Endothelial cell of umbilical vein (primary cell): ENCODE data around the gene MPP4. TPM values are rescaled to one million over a fixed set of nuclear protein-coding genes. Genes with fewer than 3 reads are reported as not detected.

Source experiments
- BruUV-seq: library from RNA; stranded (reverse); fragments of 400-500 nt; replicated peaks from 2 replicates; lab custom pipeline; 2021; lab: Mats Ljungman, UMichigan
- CTCF ChIA-PET: fragments of 300-600, 350-600 bp; sonication (Branson Sonifier 250); formaldehyde crosslinking; loops from one replicate; lab custom pipeline; 2021; ENCODE audit warnings: antibody characterized with exemption, inconsistent platforms; lab: Charles Lee
- POLR2A ChIA-PET: fragments of 300-600, 350-600 bp; sonication (Branson Sonifier 250); formaldehyde crosslinking; loops from one replicate; lab custom pipeline; 2021; ENCODE audit warnings: antibody characterized with exemption, inconsistent platforms; lab: Charles Lee
- DNase-seq: peaks from one replicate; pipeline ENCODE4 v3.0.0-alpha.2; 2011; ENCODE audit warnings: low read depth, low spot score
- FAIRE-seq: peaks from 2 replicates; lab custom pipeline; 2011; peaks lifted over from hg19 to GRCh38; lab: Jason Lieb, UNC
- H2AFZ ChIP-seq: 2 replicates; pipeline ENCODE4 v1.6.0; 2012; ENCODE audit warnings: low read depth, low read length, control low read depth, inconsistent platforms
- H3K27ac ChIP-seq: 2 replicates; pipeline ENCODE4 v1.5.1; 2011; ENCODE audit warnings: low read depth, mild to moderate bottlenecking, control low read depth, low read length, moderate library complexity; ENCODE audit not compliant: insufficient read depth
- H3K27me3 ChIP-seq, 2 experiments: 2 replicates each; pipeline versions ENCODE4 v1.6.0 to v1.6.1; 2011; ENCODE audit warnings: low read length in 2 of 2, mixed read lengths in 1 of 2; ENCODE audit not compliant: control insufficient read depth in 2 of 2, insufficient read depth in 2 of 2
- H3K36me3 ChIP-seq, 2 experiments: 2 replicates in 1 of 2; 3 replicates in 1 of 2; pipeline ENCODE4 v1.5.1; 2011; ENCODE audit warnings: low read length in 2 of 2, mild to moderate bottlenecking in 1 of 2, moderate library complexity in 1 of 2; ENCODE audit not compliant: control insufficient read depth in 2 of 2, insufficient read depth in 2 of 2; ENCODE audit errors: extremely low read depth in 1 of 2
- H3K4me1 ChIP-seq: 3 replicates; pipeline ENCODE4 v1.5.1; 2011; ENCODE audit warnings: mild to moderate bottlenecking, low read length; ENCODE audit not compliant: control insufficient read depth, insufficient read depth; ENCODE audit errors: extremely low read depth
- H3K4me2 ChIP-seq: 2 replicates; pipeline ENCODE4 v1.6.1; 2011; ENCODE audit warnings: low read length, control low read depth, mixed read lengths; ENCODE audit not compliant: insufficient read depth
- H3K4me3 ChIP-seq, 3 experiments: fragments of 200-600 bp in 1 of 3; sonication (generic), shearing (Covaris generic) in 1 of 3; replicated peaks in 1 of 3; 2 replicates each; pipeline ENCODE4 v1.5.1; 2011 to 2016; ENCODE audit warnings: control low read depth in 3 of 3, low read length in 3 of 3, mild to moderate bottlenecking in 2 of 3, inconsistent platforms in 1 of 3, low read depth in 1 of 3, moderate library complexity in 1 of 3; ENCODE audit not compliant: insufficient read depth in 1 of 3
- H3K79me2 ChIP-seq: 2 replicates; pipeline ENCODE4 v1.6.0; 2012; ENCODE audit warnings: low read length, inconsistent platforms; ENCODE audit not compliant: control insufficient read depth, insufficient read depth
- H3K9ac ChIP-seq: replicated peaks from 2 replicates; pipeline ENCODE3; 2011; ENCODE audit warnings: low read length, control low read depth; ENCODE audit not compliant: insufficient read depth; ENCODE audit errors: extremely low read depth
- H3K9me1 ChIP-seq: replicated peaks from 3 replicates; pipeline ENCODE4 v1.6.0; 2011; ENCODE audit warnings: mild to moderate bottlenecking, low read length; ENCODE audit not compliant: control insufficient read depth, insufficient read depth; ENCODE audit errors: extremely low read depth
- H3K9me3 ChIP-seq: replicated peaks from 2 replicates; pipeline ENCODE4 v1.5.1; 2012; ENCODE audit warnings: low read length, inconsistent platforms; ENCODE audit not compliant: control insufficient read depth, insufficient read depth
- H4K20me1 ChIP-seq: replicated peaks from 2 replicates; pipeline ENCODE3; 2011; ENCODE audit warnings: mild to moderate bottlenecking, low read length; ENCODE audit not compliant: control insufficient read depth, insufficient read depth; ENCODE audit errors: extremely low read depth
- EZH2 ChIP-seq: IDR thresholded peaks from 2 replicates; pipeline ENCODE4 v1.6.1; 2012; ENCODE audit warnings: borderline replicate concordance, low read depth, mild to moderate bottlenecking, moderate library complexity, low read length, inconsistent platforms; ENCODE audit not compliant: severe bottlenecking
- FOS ChIP-seq: IDR thresholded peaks from 2 replicates; pipeline ENCODE4 v1.6.1; 2011; ENCODE audit warnings: mild to moderate bottlenecking, low read length, moderate library complexity, borderline replicate concordance; ENCODE audit not compliant: insufficient read depth
- MYC ChIP-seq: IDR thresholded peaks from one replicate; pipeline ENCODE4 v1.6.1; 2011; ENCODE audit warnings: mild to moderate bottlenecking, low read depth, low read length
- POLR2A ChIP-seq: IDR thresholded peaks from 2 replicates; pipeline ENCODE4 v1.6.1; 2012; ENCODE audit warnings: low read depth, mild to moderate bottlenecking, control low read depth, low read length
- POLR2AphosphoS5 ChIP-seq: IDR thresholded peaks from 2 replicates; pipeline ENCODE4 v1.6.1; 2012; ENCODE audit warnings: low read depth, mild to moderate bottlenecking, control low read depth, low read length, moderate library complexity; ENCODE audit not compliant: insufficient read depth
- dilution Hi-C: fragments of 300-500 bp; cut with MboI; formaldehyde crosslinking; loops from one replicate; pipeline ENCODE4 v1.15.0; 2019; ENCODE audit warnings: low sequenced_read_pairs; ENCODE audit not compliant: extremely low pct_ligation_motif_present
- intact Hi-C: fragments of 100-400 bp; cut with micrococcal nuclease; formaldehyde crosslinking; loops from one replicate; pipeline ENCODE4 v1.10.0; 2022
- polyA plus RNA-seq, 4 experiments: library from polyadenylated mRNA; depleted of rRNA in 3 of 4; stranded (reverse) in 3 of 4; unstranded in 1 of 4; fragments of >200 nt; gene quantifications; 2 replicates each; pipeline versions ENCODE4 v1.2.1 to v1.2.3, GENCODE V29; 2011 to 2012; ENCODE audit warnings: missing spikeins in 1 of 4
- total RNA-seq: library from RNA; stranded (reverse); gene quantifications from 2 replicates; pipeline ENCODE4 v1.2.3, GENCODE V29; 2021
- TF ChIP-seq, protein P1 (sequence below): IDR thresholded peaks from 2 replicates; pipeline ENCODE4 v1.6.1; 2011; ENCODE audit not compliant: insufficient read depth, insufficient read length
- TF ChIP-seq, protein P2 (sequence below), 2 donors: IDR thresholded peaks; 1 replicate in 1 of 2; 2 replicates in 1 of 2; pipeline ENCODE4 v1.5.1; 2011; ENCODE audit warnings: low read length in 2 of 2, mild to moderate bottlenecking in 2 of 2, moderate library complexity in 2 of 2, control low read depth in 1 of 2, inconsistent platforms in 1 of 2, low read depth in 1 of 2; ENCODE audit not compliant: insufficient read depth in 1 of 2; ENCODE audit errors: extremely low read depth in 1 of 2

The MPP4 gene
- total and polyA plus RNA-seq, 2 donors (not counting 3 experiments of a cell fraction or from before 2014, with no cell fraction given), result 5.6 to 7.6 TPM

DNA sequence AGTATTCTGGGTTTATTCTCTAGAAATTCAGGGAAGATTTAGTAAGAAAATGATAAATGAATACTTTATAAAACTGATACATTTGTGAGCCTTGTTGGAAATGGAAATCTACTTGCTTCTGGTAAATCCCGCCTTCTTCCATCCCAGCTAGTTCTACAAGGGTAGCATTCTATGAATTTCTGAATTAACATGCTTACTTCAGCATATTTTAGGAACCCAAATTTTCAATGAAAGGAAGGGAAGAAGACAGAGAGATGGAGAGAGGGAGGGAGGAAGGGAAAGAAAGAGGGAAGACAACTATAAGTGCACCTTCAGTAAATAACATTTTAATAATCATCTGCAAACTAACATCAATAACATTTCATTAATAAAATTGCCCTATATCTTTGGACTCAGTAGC, 28.6 kb downstream of the MPP4 start:
- Histone ChIP-seq H3K4me1 (peaks cover 2% of the 10 kb centered on the region), H3K9me1 (no peaks in the 10 kb centered on the region), H3K9ac (no peak overlapping the region), H3K4me2 (no peak overlapping the region), H3K36me3 (no peaks in the 10 kb centered on the region), H3K4me3 (no peak overlapping the region), H3K9me3 (no peaks in the 10 kb centered on the region), H3K27me3 (no peaks in the 10 kb centered on the region), H3K79me2 (no peaks in the 10 kb centered on the region), H4K20me1 (no peaks in the 10 kb centered on the region), H2AFZ (no peak overlapping the region), H3K27ac (no peak overlapping the region)
- DNase-seq (no peak), FAIRE-seq (no peak)
- POLR2A ChIA-PET, result no interaction called here
- intact Hi-C loops, result no loop called here
- no TSS peak for BruUV-seq
- dilution Hi-C loops, result no loop called here
- no peak for TF ChIP-seq POLR2AphosphoS5
- CTCF ChIA-PET, result interaction anchor here (1.2 to 2.0 kb wide), 3 partner anchors 22 to 39 kb away, joined by 3 to 6 read pairs (median 4); no protein-coding TSS in a partner anchor

DNA sequence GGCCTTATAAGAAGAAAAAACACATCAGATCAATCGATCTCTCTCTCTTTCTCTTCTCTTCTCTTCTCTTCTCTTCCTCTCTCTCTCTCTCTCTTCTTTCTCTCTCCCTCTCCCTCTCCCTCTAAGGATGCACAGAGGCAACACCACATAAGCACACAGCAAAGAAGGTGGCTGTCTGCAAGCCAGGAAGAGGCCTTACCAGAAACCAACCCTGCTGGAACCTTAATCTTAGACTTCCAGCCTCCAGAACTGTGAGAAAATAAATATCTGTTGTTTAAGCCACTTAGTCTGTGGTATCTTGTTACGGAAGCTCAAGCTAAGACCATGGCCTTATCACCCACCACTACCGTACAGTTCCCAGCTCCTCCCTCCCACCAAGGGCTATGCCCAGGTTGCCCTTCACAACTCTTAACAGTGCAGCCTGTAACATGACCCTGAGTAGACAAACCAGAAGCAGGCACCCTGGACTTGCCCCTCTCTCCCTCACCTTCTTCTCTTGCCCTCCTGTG, 30.0 kb downstream of the MPP4 start:
- Histone ChIP-seq H3K27me3 (no peaks in the 10 kb centered on the region), H3K79me2 (no peaks in the 10 kb centered on the region), H2AFZ (no peak overlapping the region), H4K20me1 (no peaks in the 10 kb centered on the region), H3K36me3 (no peaks in the 10 kb centered on the region), H3K9me3 (no peaks in the 10 kb centered on the region), H3K27ac (no peak overlapping the region), H3K4me1 (peaks cover 2% of the 10 kb centered on the region), H3K9ac (no peak overlapping the region), H3K9me1 (no peaks in the 10 kb centered on the region), H3K4me3 (no peak overlapping the region), H3K4me2 (no peak overlapping the region)
- CTCF ChIA-PET, result interaction anchor here (1.7 to 2.2 kb wide), 2 partner anchors 39 to 41 kb away, joined by 6 to 14 read pairs; no protein-coding TSS in a partner anchor
- FAIRE-seq, result no peak
- dilution Hi-C loops (no loop called here), intact Hi-C loops (no loop called here)
- POLR2A ChIA-PET, result no interaction called here
- no peak for DNase-seq
- no peak for TF ChIP-seq FOS
- TF ChIP-seq, protein P1, sequence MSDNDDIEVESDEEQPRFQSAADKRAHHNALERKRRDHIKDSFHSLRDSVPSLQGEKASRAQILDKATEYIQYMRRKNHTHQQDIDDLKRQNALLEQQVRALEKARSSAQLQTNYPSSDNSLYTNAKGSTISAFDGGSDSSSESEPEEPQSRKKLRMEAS, result no peak
- TF ChIP-seq, protein P2, sequence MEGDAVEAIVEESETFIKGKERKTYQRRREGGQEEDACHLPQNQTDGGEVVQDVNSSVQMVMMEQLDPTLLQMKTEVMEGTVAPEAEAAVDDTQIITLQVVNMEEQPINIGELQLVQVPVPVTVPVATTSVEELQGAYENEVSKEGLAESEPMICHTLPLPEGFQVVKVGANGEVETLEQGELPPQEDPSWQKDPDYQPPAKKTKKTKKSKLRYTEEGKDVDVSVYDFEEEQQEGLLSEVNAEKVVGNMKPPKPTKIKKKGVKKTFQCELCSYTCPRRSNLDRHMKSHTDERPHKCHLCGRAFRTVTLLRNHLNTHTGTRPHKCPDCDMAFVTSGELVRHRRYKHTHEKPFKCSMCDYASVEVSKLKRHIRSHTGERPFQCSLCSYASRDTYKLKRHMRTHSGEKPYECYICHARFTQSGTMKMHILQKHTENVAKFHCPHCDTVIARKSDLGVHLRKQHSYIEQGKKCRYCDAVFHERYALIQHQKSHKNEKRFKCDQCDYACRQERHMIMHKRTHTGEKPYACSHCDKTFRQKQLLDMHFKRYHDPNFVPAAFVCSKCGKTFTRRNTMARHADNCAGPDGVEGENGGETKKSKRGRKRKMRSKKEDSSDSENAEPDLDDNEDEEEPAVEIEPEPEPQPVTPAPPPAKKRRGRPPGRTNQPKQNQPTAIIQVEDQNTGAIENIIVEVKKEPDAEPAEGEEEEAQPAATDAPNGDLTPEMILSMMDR (IDR thresholded peaks at IDR 0.05; ENCODE audit: extremely low read depth in 1 of 2, insufficient read depth in 1 of 2, low read depth in 1 of 2, low read length in 2 of 2), result no peak
- no peak for TF ChIP-seq MYC
- TF ChIP-seq EZH2, result no peak
- TF ChIP-seq POLR2A, result no peak
- TF ChIP-seq POLR2AphosphoS5, result no peak
- no TSS peak for BruUV-seq
